Measurements from ENCODE around the gene ZNF182.

DNA sequence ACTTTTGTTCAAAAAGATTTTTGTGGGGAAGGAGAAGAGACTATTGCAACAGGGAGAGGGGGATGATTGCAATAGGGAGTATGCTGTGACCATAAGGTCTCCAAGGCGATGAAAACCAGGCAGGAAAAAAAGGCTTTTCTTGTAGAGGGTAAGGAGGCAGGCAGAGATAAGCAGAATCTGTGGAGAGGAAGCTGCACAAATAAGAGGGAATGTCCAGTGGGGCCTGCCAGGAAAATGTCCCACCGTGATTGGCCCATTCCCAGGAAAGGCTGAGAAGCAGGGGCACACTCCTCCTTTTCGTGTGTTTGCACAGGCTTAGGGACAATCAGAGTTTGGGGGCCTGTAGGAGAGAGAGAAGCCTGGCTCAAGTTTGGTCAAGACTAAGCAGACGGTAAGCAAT, 32.1 kb upstream of the ZNF182 start:
- TF ChIP-seq, protein P1, sequence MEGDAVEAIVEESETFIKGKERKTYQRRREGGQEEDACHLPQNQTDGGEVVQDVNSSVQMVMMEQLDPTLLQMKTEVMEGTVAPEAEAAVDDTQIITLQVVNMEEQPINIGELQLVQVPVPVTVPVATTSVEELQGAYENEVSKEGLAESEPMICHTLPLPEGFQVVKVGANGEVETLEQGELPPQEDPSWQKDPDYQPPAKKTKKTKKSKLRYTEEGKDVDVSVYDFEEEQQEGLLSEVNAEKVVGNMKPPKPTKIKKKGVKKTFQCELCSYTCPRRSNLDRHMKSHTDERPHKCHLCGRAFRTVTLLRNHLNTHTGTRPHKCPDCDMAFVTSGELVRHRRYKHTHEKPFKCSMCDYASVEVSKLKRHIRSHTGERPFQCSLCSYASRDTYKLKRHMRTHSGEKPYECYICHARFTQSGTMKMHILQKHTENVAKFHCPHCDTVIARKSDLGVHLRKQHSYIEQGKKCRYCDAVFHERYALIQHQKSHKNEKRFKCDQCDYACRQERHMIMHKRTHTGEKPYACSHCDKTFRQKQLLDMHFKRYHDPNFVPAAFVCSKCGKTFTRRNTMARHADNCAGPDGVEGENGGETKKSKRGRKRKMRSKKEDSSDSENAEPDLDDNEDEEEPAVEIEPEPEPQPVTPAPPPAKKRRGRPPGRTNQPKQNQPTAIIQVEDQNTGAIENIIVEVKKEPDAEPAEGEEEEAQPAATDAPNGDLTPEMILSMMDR (optimal IDR thresholded peaks at IDR 0.05 in 1 of 3, IDR thresholded peaks at IDR 0.05 in 1 of 3, conservative IDR thresholded peaks at IDR 0.05 in 1 of 3; ENCODE audit: extremely low read depth in 1 of 3, insufficient read depth in 2 of 3, low read length in 3 of 3): no peak
- no peak for TF ChIP-seq EZH2 (IDR thresholded peaks at IDR 0.05; ENCODE audit: low read length)
